CD4-positive, alpha-beta T cell treated with Interleukin-6 for 4 hours (primary cell): ENCODE measurements around the gene LRRC23.
"Not testable (repeated sequence)": the region's sequence is repeated elsewhere in the genome, so short reads cannot be mapped to it uniquely, and the experiment has no call there.

Experiments used
- DNase-seq: peaks from one replicate; pipeline ENCODE4 v3.0.0-alpha.2; 2020; ENCODE audit warnings: mixed read lengths

LRRC23 gene

DNA sequence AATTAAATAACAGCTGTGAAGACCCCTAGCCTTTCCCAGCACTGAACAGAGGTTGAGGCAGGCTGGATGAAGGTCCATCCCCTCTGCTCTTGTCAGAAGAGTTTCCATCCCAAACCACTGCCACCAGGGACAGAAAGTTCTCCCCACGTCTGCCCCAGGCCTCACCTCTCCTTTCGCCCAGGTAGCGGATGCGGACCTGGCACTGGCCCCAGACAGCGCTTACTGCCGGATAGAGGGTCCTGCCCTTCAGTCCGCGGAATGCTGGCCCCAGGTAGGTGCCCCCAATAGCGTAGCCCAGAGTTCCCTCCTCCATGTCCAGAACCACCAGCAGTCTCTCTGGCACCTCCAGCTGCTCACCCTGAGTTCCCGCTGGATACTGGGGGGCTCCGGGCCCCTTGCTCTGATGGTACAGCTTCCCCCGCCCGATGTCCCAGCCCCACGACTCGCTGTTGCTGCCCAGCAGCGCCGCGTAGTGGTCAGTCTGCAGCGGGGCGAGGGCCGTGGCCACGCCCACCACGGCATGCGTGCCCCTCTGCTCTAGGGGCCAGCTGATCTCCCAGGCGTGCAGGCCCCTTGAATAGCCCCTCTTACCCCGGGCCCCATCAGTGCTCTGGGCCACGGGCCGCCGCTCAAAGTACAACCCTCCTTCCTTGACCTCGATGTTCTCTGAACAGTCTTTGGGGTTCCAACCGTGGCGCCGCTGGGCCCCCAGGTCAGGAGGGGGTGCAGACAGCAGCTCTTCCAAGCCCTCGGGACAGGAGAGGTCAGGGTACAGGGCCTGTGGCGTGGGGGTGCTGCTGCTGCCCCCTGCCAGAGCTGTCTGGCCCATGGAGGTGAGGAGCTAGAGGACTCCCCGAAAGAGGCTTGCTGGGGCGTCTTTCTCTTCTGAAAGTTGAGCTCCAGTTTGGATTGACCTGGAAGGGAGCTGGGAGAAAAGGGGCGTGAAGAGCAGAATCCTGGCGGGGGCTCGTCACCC is 32.3 kb upstream of the LRRC23 start:
- peak; percentile 88 for DNase-seq

DNA sequence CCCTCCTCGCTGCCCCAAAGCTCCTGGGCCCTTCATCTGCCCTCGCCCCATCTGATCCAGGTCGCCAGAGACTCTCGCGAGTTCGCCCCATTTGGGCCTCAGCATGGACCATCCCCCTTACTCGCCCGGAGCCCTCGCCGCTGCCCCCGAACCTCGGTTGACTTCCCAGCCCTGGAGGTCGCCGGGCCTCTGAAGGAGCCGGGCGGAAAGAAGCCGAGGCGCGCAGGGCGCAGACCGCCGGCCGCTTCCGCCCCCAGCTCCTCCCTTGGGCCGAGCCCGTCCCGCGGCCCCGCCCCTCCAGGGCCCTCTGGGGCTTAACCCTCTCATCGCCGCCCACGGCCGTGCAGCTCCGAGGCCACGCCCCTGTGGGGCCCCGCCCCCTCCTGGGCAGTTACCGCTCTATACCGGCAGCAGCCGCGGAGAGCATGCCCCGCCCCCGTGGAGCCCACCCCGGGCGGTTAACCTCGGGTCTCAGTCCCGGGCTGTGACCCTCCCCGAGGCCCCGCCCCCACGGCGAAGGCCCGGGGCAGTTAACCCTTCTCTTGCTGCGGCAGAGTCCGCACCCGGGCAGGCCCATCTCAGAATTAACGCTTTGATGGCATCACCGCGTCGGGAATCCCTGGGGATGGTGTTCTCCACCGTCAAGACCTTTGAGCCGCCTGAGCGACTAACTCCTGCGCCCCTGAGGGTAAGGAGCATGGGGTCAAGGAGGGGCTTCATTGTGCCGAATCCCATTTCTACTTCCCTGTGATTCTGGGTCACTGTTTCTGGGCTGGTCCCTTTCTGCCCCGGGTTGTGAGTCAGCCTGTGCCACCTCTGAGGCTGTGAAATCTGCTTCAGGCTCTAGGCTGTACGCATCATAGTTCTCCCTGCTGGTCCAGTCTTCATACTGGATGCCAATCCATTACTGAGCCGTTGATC is 31.3 kb upstream of the LRRC23 start, which contains the start of gene SPSB2:
TSS of gene SPSB2 (minus strand) at position 210 of the 921 bp plus-strand sequence. CDS start 402 bp downstream, outside the sequence.
- DNase-seq, result peak; percentile 100

DNA sequence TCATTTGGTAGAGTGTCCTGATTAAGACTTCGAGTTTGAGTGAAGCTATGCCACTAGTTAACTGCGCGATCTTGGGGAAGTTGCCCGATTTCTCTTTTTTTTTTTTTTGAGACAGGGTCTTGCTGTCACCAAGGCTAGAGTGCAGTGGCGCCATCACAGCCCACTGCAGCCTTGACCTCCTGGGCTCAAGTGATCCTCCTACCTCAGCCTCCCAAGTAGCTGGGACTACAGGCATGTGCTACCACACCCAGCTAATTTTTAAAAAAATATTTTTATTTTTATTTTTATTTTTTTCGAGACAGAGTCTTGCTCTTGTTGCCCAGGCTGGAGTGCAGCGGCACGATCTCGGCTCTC is 30.6 kb upstream of the LRRC23 start:
- DNase-seq, result not testable (repeated sequence)

DNA sequence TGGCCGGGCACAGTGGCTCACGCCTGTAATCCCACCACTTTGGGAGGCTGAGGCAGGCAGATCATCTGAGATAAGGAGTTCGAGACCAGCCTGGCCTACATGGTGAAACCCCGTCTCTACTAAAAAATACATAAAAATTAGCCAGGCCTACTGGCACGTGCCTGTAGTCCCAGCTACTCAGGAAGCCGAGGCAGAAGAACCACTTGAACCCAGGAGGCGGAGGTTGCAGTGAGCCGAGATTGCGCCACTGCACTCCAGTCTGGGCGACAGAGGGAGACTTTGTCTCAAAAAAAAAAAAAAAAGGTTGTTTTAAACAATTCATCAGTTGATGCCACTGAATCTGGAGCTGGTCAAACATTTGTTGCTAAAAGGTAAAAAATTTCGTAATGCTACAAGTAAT is 24.8 kb upstream of the LRRC23 start:
- not testable (repeated sequence) for DNase-seq

DNA sequence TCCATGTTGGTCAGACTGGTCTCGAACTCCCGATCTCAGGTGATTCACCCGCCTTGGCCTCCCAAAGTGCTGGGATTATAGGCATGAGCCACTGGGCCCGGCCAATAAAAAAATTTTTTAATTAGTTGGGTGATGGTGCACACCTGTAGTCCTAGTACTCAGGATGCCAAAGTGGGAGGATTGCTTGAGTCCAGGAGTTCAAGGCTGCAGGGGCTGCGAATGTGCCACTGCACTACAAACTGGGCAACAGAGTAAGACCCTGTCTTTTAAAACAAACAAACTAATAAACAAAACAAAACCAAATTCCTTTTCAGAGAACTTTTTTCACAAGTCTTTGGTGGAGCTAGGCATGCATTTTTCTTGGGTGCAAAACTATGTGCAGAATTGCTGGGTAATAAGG is 21.4 kb upstream of the LRRC23 start:
- no peak for DNase-seq

DNA sequence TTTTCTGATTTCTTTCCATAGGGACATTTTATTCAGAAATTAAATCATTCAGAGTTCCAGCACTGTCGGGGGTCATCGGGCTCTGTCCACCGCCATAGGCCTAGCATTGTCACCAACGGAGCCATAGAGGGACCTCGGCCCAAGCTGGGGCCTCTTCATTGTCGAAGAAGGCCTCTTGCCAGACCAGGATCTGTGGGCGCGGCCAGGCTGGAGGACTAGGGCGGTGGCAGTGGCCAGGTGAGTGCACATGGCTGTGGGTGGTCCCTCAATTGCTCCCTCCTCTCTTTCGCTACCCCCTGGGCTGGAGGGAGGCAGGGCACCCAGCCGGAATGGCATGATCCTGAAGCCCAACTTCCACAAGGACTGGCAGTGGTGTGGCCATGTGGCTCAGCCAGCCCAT is 20.9 kb upstream of the LRRC23 start:
- no peak for DNase-seq

DNA sequence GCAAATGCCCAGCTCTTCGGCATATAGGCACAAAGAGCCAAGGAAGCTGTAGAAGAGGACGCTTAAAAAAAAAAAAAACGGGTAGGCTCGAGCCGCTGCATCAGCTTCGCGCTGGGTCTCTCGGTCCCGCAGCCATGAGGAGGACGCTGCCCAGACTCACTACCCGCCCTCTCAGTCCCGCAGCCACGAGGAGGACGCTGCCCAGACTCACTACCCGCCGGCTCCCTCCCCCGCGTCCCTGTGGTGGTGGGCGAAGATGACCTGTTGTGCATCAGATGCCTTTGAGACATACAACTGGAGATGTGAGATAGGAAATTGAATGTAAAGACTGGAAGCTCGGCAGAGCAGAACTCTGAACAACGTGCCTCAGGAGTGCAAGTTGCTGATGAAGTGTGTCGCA is 20.1 kb upstream of the LRRC23 start:
- DNase-seq, result no peak

DNA sequence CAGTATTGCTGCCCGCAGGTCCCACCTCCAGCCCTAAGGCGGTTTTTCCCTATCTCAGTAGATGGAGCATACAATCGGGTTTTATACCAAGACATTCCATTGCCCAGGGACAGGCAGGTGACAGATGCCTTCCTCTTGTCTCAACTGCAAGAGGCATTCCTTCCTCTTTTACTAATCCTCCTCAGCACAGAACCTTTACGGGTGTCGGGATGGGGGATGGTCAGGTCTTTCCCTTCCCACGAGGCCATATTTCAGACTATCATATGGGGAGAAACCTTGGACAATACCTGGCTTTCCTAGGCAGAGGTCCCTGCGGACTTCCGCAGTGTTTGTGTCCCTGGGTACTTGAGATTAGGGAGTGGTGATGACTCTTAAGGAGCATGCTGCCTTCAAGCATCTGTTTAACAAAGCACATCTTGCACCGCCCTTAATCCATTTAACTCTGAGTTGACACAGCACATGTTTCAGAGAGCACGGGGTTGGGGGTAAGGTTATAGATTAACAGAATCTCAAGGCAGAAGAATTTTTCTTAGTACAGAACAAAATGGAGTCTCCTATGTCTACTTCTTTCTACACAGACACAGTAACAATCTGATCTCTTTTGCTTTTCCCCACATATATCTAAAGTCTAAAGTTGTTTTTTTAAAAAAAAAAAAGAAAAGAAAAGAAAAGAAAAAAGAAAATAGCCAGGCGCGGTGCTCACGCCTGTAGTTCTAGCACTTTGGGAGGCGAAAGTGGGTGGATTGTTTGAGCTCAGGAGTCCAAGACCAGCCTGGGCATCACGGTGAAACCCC is 18.2 kb upstream of the LRRC23 start:
- not testable (repeated sequence) for DNase-seq

DNA sequence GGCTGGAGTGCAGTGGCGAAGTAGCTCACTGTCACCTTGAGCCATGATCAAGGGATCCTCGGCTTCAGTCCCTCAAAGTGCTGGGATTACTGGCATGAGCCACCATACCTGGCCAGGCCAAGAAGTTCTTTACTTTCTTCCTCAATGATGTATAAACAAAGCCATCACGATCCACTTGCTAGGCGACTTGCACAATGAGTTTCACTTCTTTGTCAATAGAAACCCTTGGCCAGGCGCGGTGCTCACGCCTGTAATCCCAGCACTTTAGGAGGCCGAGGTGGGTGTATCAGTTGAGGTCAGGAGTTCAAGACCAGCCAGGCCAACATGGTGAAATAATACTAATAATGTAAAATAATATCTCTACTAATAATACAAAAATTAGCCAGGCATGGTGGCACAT is 17.2 kb upstream of the LRRC23 start:
- DNase-seq, result no peak

DNA sequence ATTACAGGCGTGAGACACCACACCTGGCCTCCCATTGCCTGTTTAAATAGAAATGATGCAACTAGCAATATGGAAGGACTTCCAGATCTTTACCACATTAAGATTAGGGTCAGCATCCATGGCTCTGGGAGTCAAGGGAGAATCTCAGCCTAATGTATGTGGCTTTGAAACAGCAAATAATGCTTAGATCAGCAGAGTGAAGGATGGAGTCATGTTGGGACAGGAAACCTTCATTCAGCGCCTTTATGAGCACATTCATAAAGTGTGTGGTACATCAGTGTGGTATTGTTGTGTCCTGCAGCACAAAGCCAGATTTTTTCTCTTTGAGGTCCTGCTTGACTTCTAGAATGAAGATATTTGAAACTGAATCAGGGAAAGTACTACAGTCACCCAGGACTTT is 16.3 kb upstream of the LRRC23 start:
- no peak for DNase-seq

DNA sequence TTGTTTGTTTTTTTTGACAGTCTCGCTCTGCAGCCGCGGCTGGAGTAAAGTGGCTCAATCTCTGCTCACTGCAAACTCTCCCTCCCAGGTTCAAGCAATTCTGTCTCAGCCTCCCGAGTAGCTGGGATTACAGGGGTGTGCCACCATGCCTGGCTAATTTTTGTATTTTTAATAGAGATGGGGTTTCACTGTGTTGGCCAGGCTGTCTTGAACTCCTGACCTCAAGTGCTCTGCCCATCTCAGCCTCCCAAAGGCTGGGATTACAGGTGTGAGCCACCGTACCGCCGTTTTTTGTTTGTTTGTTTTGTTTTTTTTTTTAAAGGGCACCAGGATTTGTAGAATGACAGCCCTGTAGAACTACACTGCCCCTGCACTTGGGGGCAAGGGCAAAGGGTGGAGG is 15.8 kb upstream of the LRRC23 start:
- not testable (repeated sequence) for DNase-seq

DNA sequence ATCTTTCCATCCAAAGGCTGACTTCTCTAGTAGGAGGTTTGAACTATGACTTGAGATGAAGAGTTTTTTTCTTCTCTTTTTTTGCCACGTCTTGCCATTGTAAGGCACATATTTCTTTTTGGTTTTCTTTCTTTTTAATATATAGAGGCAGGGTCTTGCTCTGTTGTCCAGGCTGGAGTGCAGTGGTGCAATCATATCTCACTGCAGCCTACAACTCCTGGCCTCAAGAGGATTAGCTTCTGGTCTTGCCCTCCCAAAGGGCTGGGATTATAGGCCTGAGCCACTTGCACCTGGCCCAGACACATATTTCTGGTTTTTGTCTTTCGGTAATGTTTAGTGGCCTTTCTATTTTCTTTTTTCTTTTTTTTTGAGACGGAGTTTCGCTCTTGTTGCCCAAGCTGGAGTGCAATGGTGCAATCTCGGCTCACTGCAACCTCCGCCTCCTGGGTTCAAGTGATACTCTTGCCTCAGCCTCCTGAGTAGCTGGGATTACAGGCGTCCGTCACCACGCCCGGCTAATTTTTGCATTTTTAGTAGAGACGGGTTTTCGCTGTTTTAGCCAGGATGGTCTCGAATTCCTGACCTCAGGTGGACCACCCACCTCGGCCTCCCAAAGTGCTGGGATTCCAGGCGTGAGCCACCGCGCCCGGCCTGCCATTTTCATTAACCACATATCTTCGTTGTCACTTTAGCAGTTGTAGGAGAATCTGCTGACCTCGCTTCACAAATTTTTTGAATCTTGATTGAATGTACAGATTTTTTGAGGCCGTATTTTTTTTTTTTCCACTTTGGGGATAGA is 14.6 kb upstream of the LRRC23 start:
- not testable (repeated sequence) for DNase-seq

DNA sequence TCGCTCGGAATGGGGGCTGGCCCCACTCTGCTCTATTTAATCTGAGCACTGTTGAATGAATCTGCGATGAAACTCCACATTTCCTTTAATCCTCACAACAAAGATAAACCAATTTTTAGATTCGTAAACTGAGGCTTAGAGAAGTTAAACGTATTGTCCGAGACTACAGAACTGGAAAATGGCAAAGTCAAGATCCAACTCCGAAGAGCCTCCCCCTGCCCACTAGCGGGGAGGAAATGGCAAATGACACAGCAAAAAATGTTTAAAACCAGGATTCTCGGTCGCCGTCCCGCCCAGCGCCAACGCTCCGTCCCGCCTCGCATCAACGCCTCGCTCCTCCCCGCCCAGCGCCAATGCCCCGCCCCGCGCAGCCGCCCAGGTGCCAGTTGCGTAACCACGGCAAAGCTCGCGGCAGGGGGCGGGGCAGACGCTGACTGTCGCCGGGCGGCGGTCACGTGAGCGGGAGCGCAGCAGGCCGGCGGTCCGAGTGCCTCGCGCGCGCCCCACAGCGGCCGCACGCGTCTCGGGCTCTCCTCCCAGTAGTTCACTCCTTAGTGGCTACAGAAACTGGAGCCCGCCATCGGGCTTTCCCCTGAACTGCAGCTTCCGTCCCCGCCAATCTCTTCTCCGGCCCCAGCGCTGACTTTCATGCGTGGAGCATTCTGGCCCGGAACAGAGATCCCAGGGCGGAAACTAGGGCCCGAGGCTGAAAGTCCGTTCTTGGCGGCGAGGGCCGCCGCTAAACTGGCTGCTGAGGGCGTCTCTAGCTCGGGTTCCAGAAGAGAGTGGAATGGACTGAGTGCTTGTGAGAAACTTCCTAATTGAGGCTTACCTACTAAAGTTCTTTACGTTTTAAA is 13.6 kb upstream of the LRRC23 start:
- peak; percentile 100 for DNase-seq

DNA sequence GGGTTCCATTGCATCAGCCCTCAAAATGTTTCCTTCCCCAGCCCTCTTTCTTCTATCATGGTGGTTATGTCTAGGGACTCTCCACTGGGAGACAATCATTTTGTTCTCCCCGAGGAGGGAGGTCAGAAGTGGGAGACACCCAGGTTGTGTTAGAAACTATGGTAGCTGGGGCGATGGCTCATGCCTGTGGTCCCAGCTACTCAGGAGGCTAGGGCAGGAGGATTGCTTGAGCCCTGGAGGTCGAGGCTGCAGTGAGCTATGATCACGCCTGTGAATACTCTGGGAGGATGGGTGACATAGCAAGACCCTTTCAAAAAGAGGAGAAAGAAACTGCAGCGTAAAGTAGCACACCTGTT is 13.0 kb upstream of the LRRC23 start:
- no peak for DNase-seq

DNA sequence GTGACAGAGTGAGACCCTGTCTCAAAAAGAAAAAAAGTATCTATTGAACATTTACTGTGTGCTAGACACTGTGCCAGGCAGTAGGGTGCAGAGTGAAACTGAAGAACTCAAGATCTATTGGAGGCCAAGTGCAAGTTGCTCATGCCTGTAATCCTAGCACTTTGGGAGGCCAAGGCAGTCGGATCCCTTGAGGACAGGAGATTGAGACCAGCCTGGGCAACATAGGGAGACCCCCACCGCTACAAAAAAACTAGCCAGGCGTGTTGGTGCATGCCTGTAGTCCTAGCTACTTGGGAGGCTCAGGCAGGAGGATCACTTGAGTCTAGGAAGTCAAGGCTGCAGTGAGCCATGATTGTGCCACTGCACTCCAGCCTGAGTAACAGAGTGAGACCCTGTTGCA is 11.9 kb upstream of the LRRC23 start:
- DNase-seq, result not testable (repeated sequence)

DNA sequence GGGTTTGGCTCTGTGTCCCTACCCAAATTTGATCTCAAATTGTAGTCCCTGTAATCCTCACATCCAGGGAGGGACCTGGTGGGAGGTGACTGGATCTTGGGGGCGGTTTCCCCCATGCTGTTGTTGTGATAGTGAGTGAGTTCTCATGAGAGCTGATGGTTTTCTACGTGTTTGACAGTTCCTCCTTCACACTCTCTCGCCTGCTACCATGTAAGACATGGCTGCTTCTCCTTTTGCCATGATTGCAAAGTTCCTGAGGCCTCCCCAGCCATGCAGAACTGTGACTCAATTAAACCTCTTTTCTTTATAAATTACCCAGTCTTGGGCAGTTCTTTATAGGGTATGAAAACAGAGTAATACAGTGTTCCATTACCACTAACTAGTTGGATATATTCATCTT is 10.3 kb upstream of the LRRC23 start:
- no peak for DNase-seq

DNA sequence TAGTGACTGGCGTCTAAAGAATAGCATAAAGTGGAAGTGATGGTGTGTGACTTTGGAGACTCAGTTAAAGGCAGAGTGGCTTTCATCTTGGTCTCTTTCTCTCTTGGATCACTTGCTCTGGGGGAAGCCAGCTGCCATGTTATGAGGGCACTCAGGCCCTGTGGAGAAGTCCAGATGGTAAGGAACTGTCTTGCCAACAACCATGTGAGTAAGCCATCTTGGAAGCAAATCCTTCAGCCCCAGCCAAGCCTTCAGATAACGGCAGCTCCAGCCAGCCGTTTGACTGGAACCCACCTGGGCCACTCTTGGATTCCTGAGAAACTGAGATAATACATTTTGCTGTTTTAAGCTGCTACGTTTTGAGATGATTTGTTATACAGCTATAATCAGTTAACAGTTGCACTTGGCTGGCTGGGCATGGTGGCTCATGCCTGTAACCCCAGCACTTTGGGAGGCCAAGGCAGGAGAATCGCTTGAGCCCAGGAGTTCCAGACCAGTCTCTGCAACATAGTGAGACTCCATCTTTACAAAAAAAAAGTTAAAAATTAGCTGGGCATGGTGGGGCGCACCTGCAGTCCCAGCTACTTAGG is 7.7 kb upstream of the LRRC23 start:
- DNase-seq, result no peak

DNA sequence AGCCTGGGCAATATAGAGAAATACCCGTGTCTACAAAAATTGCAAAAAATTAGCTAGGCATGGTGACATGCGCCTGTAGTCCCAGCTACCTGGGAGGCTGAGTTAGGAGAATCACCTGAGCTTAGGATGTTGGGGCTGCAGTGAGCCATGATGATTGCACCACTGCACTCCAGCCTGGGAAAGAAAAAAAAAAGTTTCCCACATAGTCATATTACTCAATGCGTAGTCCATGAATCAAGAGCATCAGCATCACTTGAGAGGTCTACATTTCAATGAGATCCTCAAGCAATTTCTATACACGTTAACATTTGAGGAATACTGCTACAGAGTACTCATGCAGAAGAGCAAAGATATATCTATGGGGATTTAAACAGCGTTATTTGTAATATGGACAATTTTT is 5.2 kb upstream of the LRRC23 start:
- no peak for DNase-seq

DNA sequence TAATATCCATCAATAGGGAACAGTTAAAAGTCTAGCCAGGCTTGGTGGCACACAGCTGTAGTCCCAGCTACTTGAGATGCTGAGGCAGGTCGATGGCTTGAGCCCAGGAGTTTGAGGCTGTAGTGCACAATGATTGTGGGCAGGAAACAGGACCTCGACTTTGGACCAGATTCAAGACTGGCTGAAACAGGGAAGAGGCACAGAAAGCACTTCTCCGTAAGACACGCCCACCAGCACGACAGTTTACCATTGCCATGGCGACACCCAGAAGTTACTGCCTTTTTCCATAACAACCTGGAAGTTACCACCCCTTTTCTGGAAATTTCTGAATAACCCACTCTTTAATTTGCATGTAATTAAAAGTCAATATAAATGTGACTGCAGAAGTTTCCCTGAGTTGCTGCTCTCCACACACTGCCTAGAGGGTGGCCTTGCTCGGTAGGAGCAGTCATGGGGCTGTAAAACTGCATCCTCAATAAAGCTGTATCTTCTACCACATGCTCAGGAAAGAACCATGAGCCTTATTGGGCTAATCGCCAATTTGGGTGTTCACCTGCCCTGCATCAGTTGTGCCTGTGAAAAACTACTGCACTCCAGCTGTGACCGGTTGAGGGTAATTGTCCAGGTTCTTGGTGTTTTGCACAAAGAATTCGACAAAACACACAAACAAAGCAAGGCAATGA is 4.6 kb upstream of the LRRC23 start:
- no peak for DNase-seq

DNA sequence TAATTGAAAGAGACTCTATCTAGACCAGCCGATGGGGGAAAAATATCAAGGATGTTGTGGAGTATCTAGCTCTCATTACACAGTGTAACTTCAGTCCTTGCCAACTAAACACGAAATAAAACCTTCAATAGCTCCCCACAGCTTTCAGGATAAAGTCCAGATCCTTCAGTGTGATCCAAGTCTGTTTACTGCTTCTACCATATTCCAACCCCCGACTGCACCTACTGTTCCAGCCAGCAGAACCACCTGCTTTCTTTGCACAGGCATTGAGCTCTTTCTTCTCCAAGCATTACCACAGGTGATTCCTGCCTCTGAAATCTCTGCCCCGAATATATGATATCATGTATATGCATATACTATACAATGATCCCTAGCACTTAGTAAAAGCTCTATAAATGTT is 2.2 kb upstream of the LRRC23 start:
- DNase-seq, result no peak
